ENCODE data around the gene SPRR3. TPM values are rescaled to one million over a fixed set of nuclear protein-coding genes. Genes with fewer than 3 reads are reported as not detected.

The SPRR3 gene
- total and polyA plus RNA-seq, 7 donors = 2.1 to 13.2 TPM; not detected in 5

DNA sequence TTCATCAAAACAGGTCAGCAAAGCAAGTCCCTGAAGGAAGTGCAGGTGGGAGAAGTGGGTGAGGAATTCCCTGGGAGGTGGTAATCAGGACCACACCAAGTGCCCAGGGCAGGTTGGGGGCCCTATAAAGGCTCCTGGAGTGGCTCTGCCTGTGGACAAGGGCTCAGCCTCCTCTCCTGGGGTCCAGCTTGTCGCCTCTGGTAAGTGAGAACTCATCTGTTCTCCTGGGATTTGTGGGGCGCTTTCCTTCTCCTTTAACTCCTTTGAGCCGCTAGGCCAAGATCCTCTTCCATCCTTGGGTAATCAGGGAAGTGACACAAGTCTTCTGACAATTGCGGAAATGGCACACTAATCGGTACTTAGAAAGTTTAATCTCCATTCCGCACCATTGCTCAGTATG is 31.1 kb upstream of the SPRR3 start, which contains the start of gene SPRR4:
Gene SPRR4, plus strand, starts transcription at position 154 of the 400 bp plus-strand sequence. CDS start 1,243 bp downstream, outside the sequence.
- Histone ChIP-seq H3K27ac (no peak within 1 kb of the TSS), H3K27me3 (no peaks in the 10 kb centered on the region), H3K4me3 (no peak within 1 kb of the TSS), H3K36me3 (no peaks in the 10 kb centered on the region), H3K4me1 (no peaks in the 10 kb centered on the region), H3K9me3 (no peaks in the 10 kb centered on the region)
- intact Hi-C loops (cut with DNase I) = no loop called here
- TF ChIP-seq EP300 (IDR thresholded peaks at IDR 0.05) (no peak), POLR2A (IDR thresholded peaks at IDR 0.05) (no peak), CTCF (IDR thresholded peaks at IDR 0.05) (no peak), POLR2AphosphoS5 (IDR thresholded peaks at IDR 0.05) (no peak)
- no peak for DNase-seq
- 90 to 91% methylated on average over 6 of the region's 6 CpGs for WGBS, 2 donors

DNA sequence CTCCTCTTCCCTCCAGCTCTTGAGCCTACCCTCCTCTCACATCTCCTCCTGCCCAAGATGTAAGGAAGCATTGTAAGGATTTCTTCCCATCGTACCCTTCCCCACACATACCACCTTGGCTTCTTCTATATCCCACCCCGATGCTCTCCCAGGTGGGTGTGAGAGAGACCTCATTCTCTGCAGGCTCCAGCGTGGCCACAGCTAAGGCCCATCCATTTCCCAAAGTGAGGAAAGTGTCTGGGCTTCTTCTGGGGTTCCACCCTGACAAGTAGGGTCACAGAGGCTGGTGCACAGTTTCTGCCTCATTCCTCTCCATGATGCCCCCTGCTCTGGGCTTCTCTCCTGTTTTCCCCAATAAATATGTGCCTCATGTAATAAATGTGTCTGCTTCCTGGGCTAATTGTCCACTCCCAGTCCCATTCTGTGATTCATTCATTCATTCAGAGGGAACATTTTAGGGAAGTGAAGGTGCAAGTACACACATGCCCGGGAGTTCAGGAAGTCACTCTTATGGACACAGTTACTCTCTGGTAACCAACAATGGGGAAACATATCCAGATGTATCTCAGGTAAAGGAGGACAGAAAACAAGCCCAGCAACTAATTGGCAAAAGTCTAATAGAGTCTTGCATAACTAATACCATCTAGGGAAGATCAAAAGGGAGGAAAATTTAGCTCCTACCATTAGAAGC is 29.2 kb upstream of the SPRR3 start:
- TF ChIP-seq POLR2A (IDR thresholded peaks at IDR 0.05) = no peak
- TF ChIP-seq EP300 (IDR thresholded peaks at IDR 0.05) = no peak
- no peak for TF ChIP-seq POLR2AphosphoS5 (IDR thresholded peaks at IDR 0.05)
- TF ChIP-seq CTCF (IDR thresholded peaks at IDR 0.05) = no peak
- H3K27me3 ChIP-seq = no peaks in the 10 kb centered on the region
- H3K27ac ChIP-seq = no peak overlapping the region
- WGBS, 2 donors = 71 to 79% methylated on average over 4 of the region's 4 CpGs
- no peak overlapping the region for H3K4me3 ChIP-seq
- H3K4me1 ChIP-seq = no peaks in the 10 kb centered on the region
- no peak for DNase-seq
- no peaks in the 10 kb centered on the region for H3K36me3 ChIP-seq
- no peaks in the 10 kb centered on the region for H3K9me3 ChIP-seq
- intact Hi-C loops (cut with DNase I) = no loop called here

DNA sequence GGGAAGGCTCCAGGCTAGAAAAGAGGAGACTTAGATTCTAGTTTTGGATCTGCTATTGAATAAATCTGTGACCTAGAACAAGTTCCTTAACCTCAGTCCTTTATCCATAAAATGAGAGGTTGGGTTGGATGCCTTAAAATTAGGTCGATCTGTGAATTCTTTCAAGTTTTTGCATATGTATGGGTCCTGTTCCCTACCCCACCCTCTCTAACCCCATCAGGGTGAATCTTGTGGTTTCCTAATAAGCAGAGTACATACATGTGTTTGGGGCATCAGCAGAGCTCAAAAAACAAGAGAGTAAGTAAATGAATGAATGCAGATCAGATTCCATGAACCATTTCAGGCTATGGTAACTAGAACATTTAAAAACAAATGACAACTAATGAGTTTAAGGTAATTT is 24.9 kb upstream of the SPRR3 start:
- intact Hi-C loops (cut with DNase I) = no loop called here
- H3K4me1 ChIP-seq = no peaks in the 10 kb centered on the region
- H3K36me3 ChIP-seq = no peaks in the 10 kb centered on the region
- TF ChIP-seq EP300 (IDR thresholded peaks at IDR 0.05) (no peak), CTCF (IDR thresholded peaks at IDR 0.05) (no peak), POLR2AphosphoS5 (IDR thresholded peaks at IDR 0.05) (no peak), POLR2A (IDR thresholded peaks at IDR 0.05) (no peak)
- no peaks in the 10 kb centered on the region for H3K9me3 ChIP-seq
- 84 to 86% methylated on average over 1 of the region's 1 CpG for WGBS, 2 donors
- no peaks in the 10 kb centered on the region for H3K27me3 ChIP-seq
- no peak overlapping the region for H3K4me3 ChIP-seq
- H3K27ac ChIP-seq = no peak overlapping the region
- no peak for DNase-seq

- Histone ChIP-seq H3K4me3 (no peak overlapping the region), H3K27me3 (no peaks in the 10 kb centered on the region), H3K9me3 (no peaks in the 10 kb centered on the region), H3K4me1 (no peaks in the 10 kb centered on the region), H3K27ac (no peak overlapping the region), H3K36me3 (no peaks in the 10 kb centered on the region)
- DNase-seq = no peak
- TF ChIP-seq CTCF (IDR thresholded peaks at IDR 0.05) (no peak), POLR2A (IDR thresholded peaks at IDR 0.05) (no peak), POLR2AphosphoS5 (IDR thresholded peaks at IDR 0.05) (no peak), EP300 (IDR thresholded peaks at IDR 0.05) (no peak)
- intact Hi-C loops (cut with DNase I) = no loop called here
Measured at GRCh38 chr1:152977614-152978013, 23.9 kb upstream of the SPRR3 start.

GRCh38 chr1:152980676-152981075 is 20.9 kb upstream of the SPRR3 start:
- WGBS, 2 donors = 77 to 78% methylated on average over 1 of the region's 1 CpG
- Histone ChIP-seq H3K4me1 (no peaks in the 10 kb centered on the region), H3K9me3 (no peaks in the 10 kb centered on the region), H3K36me3 (no peaks in the 10 kb centered on the region), H3K4me3 (no peak overlapping the region), H3K27me3 (no peaks in the 10 kb centered on the region), H3K27ac (no peak overlapping the region)
- intact Hi-C loops (cut with DNase I) = no loop called here
- TF ChIP-seq CTCF (IDR thresholded peaks at IDR 0.05) (no peak), POLR2A (IDR thresholded peaks at IDR 0.05) (no peak), POLR2AphosphoS5 (IDR thresholded peaks at IDR 0.05) (no peak), EP300 (IDR thresholded peaks at IDR 0.05) (no peak)
- no peak for DNase-seq

Measured in sigmoid colon (tissue), 7 donors.